Stimulated activated naive CD8-positive, alpha-beta T cell treated with anti-CD3 and anti-CD28 coated beads, Interleukin-15, Interleukin-2, amounts not matched to agents 100 ng/mL and 50 ng/mL, for 24 hours (primary cell): ENCODE measurements around the gene ALG1L2.
"Not testable (repeated sequence)": the region's sequence is repeated elsewhere in the genome, so short reads cannot be mapped to it uniquely, and the experiment has no call there.

ENCODE experiments used
- H3K27ac Mint-ChIP-seq: one replicate; pipeline ENCODE4 v1.8.0; 2021; ENCODE audit warnings: mild to moderate bottlenecking, mixed read lengths
- H3K27me3 Mint-ChIP-seq: one replicate; pipeline ENCODE4 v1.8.0; 2021; ENCODE audit warnings: mixed read lengths
- H3K36me3 Mint-ChIP-seq: one replicate; pipeline ENCODE4 v1.8.0; 2021; ENCODE audit warnings: low read depth, mixed read lengths
- H3K4me1 Mint-ChIP-seq: one replicate; pipeline ENCODE4 v1.8.0; 2021; ENCODE audit warnings: low read depth, mixed read lengths
- H3K4me3 Mint-ChIP-seq: one replicate; pipeline ENCODE4 v1.8.0; 2021; ENCODE audit warnings: mild to moderate bottlenecking, mixed read lengths
- H3K9me3 Mint-ChIP-seq: one replicate; pipeline ENCODE4 v1.8.0; 2021; ENCODE audit warnings: mixed read lengths

ALG1L2 gene

GRCh38 chr3:130140756-130141155, 59.1 kb downstream of the ALG1L2 start:
- not testable (repeated sequence) for H3K27me3 Mint-ChIP-seq, H3K4me1 Mint-ChIP-seq, H3K36me3 Mint-ChIP-seq, H3K9me3 Mint-ChIP-seq, H3K27ac Mint-ChIP-seq, H3K4me3 Mint-ChIP-seq

- not testable (repeated sequence) for H3K4me1 Mint-ChIP-seq, H3K27me3 Mint-ChIP-seq, H3K36me3 Mint-ChIP-seq, H3K9me3 Mint-ChIP-seq, H3K4me3 Mint-ChIP-seq, H3K27ac Mint-ChIP-seq
Measured at GRCh38 chr3:130143648-130144327, 62.2 kb downstream of the ALG1L2 start.

DNA sequence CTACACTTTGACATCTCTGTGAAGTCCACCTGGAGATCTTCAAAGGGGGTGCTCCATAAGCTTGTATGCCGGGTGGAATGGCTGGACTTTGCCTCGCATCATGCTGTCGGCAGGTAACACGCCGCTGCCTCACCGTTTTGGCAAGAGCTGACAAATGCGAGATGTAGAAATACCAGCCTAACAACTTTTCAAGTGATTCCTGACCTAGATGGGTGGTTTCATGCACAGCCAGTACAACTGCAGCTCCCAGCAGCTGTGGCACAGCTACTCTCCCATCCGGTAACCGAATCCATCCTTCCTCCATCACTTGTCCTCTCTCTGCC, 62.7 kb downstream of the ALG1L2 start:
- H3K4me1 Mint-ChIP-seq, H3K27ac Mint-ChIP-seq, H3K9me3 Mint-ChIP-seq, H3K36me3 Mint-ChIP-seq, H3K4me3 Mint-ChIP-seq, H3K27me3 Mint-ChIP-seq: not testable (repeated sequence)

GRCh38 chr3:130145456-130145855, 63.8 kb downstream of the ALG1L2 start:
- not testable (repeated sequence) for H3K27me3 Mint-ChIP-seq, H3K4me3 Mint-ChIP-seq, H3K36me3 Mint-ChIP-seq, H3K9me3 Mint-ChIP-seq, H3K4me1 Mint-ChIP-seq, H3K27ac Mint-ChIP-seq

GRCh38 chr3:130146465-130146864, 64.8 kb downstream of the ALG1L2 start:
- not testable (repeated sequence) for H3K27ac Mint-ChIP-seq, H3K4me3 Mint-ChIP-seq, H3K27me3 Mint-ChIP-seq, H3K36me3 Mint-ChIP-seq, H3K9me3 Mint-ChIP-seq, H3K4me1 Mint-ChIP-seq
